ENCODE data around the gene TIAM2.

- TF ChIP-seq POLR2A (IDR thresholded peaks at IDR 0.05; ENCODE audit: low read depth, low read length) (no peak), POLR2AphosphoS5 (IDR thresholded peaks at IDR 0.05; ENCODE audit: low read depth, low read length) (no peak), TAF1 (IDR thresholded peaks at IDR 0.05; ENCODE audit: borderline replicate concordance, low read depth, low read length) (no peak)
Measured at GRCh38 chr6:155194399-155194798, 199.3 kb downstream of the TIAM2 start.

Measured in GM12892 (cell line).